Measurements from ENCODE around the gene CORO1C.
A peak's percentile ranks its signal among the peaks of the same experiment; 100 is the strongest.

The CORO1C gene

DNA sequence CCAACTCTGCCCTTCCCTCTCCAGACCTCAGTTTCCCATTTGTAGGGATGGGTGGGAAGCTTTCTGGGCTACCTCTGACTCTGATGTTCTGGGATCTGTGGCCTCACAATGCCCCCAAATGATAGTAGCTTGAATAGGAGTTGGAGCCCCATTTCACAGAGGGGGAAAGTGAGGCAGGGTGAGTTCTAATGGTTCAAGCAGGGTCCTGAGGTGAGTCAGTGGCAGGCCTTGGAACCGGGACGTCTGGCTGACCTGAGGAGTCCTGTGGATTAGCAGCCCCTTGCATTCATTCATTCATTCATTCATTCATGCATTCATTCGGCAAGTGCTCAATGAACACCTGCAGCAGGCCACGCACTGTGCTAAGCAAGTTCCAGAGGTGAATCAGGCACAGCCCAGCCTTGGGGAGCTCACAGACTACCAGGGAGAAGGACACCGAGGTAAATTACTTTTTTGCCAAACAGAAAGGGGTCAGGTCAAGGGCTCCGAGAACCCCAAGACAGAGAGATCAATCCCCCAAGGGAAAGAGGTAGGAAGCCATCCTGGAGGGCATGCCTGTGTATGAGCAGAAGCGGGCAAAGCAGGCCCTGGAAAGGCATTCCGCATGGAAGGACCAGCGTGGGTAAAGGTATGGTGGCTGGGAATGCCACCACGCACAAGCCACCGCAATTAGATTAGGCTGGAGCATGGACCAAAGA lies 132.6 kb downstream of the CORO1C start:
- H3K4me3 ChIP-seq (replicated peaks; ENCODE audit: low read depth, low read length), result no peak overlapping the region
- TF ChIP-seq, protein P1, sequence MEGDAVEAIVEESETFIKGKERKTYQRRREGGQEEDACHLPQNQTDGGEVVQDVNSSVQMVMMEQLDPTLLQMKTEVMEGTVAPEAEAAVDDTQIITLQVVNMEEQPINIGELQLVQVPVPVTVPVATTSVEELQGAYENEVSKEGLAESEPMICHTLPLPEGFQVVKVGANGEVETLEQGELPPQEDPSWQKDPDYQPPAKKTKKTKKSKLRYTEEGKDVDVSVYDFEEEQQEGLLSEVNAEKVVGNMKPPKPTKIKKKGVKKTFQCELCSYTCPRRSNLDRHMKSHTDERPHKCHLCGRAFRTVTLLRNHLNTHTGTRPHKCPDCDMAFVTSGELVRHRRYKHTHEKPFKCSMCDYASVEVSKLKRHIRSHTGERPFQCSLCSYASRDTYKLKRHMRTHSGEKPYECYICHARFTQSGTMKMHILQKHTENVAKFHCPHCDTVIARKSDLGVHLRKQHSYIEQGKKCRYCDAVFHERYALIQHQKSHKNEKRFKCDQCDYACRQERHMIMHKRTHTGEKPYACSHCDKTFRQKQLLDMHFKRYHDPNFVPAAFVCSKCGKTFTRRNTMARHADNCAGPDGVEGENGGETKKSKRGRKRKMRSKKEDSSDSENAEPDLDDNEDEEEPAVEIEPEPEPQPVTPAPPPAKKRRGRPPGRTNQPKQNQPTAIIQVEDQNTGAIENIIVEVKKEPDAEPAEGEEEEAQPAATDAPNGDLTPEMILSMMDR (IDR thresholded peaks at IDR 0.05; ENCODE audit: low read length, missing control alignments), result no peak

DNA sequence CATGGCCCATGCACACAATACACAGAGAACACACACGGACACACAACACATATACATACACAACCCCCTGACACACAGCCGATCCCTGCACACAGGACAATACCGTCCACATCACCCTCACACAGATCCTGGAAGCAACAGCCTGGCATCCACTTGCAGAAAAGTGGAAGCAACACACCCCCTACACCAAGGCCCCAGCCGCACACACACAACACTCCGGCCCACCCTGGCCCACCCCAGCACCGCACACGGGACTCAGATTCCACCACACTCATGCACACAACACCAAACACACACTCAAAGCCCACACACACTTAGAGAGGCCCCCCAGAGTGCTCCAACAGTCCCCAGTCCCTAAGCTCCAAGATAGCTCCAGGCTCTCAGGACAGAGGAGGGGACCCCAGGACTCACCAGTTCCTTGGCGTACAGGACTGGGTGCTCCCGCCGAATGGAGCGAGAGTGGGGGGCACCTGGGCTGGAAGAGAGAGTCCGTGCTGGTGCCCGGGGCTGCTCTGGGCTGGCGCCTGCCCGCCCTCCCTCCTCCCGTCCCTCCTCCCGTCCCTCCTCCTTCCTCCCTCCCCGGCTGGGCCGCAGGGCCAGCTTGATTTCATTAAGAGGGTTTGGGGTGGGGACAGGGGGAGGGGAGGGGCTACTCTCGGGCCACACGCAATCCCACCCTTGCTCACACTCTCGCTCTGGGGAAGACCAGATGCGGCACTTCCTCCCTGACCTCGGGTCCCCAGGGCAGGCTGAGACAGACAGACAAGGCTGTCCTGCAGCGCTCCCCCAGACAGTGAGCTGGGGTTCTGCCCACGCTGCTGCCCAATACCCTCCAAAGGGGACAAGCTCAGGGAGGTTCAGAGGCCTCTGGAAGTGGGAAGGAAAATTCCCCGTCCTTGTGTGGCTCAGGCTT lies 133.5 kb downstream of the CORO1C start, which contains the start of gene TMEM119:
TSS of gene TMEM119 (minus strand) at position 526 of the 913 bp plus-strand sequence. CDS start 5,701 bp downstream, outside the sequence.
- TF ChIP-seq, protein P1 (IDR thresholded peaks at IDR 0.05; ENCODE audit: low read length, missing control alignments), result no peak
- DNase-seq (ENCODE audit: low read depth), result no peak
- peak within 1 kb of the TSS; percentile 32 for H3K4me3 ChIP-seq (replicated peaks; ENCODE audit: low read depth, low read length)

More for the DNA sequence above, 132.6 kb downstream of the CORO1C start:
- DNase-seq (ENCODE audit: low read depth), result no peak

DNA sequence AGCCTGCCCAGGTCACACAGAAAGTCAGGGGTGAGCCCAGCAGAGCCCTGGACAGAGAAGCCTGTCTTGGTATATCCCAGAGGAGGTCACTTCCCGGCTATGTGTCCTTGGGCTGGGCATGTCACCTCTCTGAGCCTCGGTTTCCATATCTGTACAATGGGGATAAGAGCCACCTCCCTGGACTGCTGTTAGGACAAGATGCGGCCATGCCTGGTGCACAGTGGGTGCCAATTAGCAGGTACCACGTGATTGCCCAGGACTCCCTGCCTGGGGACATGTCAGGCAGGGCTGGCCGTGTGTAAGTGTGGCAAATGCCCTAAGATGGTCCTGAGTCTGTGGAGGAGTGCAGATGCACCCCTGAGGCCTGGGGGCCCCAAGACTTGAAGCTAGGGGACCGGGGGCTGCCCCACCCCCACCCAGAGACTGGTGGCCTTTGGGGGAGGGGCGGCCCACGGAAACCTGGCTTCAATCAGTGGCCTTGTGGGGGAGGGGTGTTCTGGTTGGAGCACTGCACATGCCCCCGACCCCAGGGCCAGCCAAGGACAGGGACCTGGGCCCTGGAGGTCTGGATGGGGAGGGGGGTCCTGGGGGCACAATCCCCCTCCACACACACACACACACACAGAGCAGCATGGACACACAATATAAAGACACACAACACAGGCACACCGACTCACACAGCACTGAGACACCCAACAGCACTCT lies 134.3 kb downstream of the CORO1C start:
- no peak for DNase-seq (ENCODE audit: low read depth)
- TF ChIP-seq, protein P1 (IDR thresholded peaks at IDR 0.05; ENCODE audit: low read length, missing control alignments), result no peak
- peak overlapping the region; percentile 1 for H3K4me3 ChIP-seq (replicated peaks; ENCODE audit: low read depth, low read length)

DNA sequence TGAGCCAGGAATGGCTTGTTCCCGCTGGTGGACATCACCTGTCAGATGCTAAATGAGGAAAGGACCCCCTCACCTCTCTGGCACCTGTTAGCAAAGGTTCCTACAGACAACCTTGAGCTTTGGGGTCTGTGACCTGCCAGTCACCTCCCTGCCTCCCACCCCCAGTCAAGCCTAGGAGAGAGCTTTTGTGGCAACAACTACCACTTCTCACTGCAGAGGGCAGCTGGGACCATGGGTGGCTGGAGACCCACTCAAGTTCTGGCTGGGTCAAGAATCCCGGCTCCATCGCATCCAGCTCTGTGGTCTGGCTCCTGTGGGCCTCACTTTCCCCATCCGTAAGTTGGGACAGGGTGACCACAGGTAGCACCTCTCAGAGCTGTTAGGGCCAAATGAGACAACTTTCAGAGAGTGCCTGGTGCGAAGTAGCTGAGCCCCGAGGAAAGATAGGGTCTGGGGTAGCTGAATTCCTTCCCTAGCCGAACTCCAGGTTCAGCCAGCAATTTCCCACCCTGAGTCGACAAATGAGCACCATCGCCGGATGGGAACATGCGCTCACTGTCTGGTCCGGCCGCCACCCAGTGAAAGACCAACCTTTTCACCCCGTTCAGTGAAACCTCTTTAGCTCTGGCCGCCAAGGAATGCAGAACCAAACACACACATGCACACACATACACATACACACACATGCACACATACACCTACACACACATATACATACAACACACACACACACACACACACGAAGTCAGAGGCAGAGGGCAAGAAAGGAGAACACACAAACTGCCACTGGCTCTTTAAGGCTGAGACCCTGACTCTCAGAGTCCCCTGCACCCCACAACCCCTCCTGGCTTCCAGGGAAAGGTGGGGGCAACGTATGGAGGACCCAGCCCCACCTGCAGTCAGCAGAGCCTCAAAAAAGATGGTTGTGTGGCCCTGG lies 135.3 kb downstream of the CORO1C start:
- H3K4me3 ChIP-seq (replicated peaks; ENCODE audit: low read depth, low read length), result no peak overlapping the region
- no peak for DNase-seq (ENCODE audit: low read depth)
- TF ChIP-seq, protein P1 (IDR thresholded peaks at IDR 0.05; ENCODE audit: low read length, missing control alignments), result no peak
